ENCODE measurements around the gene PALD1. TPM values are rescaled to one million over a fixed set of nuclear protein-coding genes. Genes with fewer than 3 reads are reported as not detected.

PALD1 gene
- total RNA-seq, 1 donor from 2014 or later: 5.1 TPM

GRCh38 chr10:70589762-70590654 lies 111.4 kb downstream of the PALD1 start:
- intact Hi-C loops (cut with DNase I): no loop called here
- ATAC-seq (peak; percentile 86), DNase-seq (ENCODE audit: missing footprints) (peak; percentile 15)

DNA sequence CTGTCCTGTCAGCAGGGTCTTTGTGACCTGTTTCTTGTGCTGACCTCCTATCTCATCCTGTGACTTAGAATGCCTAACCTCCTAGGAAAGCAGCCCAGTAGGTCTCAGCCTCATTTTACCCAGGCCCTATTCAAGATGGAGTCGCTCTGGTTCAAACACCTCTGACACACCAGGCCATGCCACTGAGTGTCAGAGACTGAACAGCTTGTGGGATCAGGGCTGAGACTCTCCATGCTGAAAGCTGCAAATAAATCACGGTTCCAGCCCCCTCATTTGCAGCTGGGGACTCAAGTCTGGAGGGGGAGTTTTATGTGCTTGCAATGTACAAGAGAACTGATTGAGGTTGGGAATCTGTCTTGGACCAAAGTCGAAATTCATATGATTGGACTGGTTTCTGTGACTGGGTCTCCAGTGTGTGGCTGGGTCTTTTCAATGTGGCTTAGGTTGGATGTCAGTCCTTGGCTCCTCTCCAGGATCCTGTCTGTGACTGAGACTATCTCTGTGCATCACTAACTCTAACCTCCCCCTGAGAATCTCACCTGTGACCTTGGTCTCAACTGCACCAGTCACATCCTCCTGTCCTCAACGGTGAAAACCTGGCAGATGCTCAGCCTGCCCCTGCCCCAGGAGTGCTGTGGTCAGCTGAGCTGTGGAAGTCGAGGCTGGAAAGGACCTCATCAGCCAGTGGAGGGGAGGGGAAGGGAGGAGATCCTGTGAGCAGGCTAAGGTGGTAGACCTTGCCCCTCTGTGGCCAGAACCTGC lies 112.3 kb downstream of the PALD1 start:
- intact Hi-C loops (cut with DNase I): no loop called here
- DNase-seq (ENCODE audit: missing footprints): peak; percentile 13
- ATAC-seq: no peak

GRCh38 chr10:70592186-70592735 lies 113.7 kb downstream of the PALD1 start:
- intact Hi-C loops (cut with DNase I): no loop called here
- DNase-seq (ENCODE audit: missing footprints) (no peak), ATAC-seq (no peak)

GRCh38 chr10:70592746-70593512 lies 114.4 kb downstream of the PALD1 start:
- ATAC-seq (no peak), DNase-seq (ENCODE audit: missing footprints) (no peak)
- intact Hi-C loops (cut with DNase I): no loop called here

- ATAC-seq (no peak), DNase-seq (ENCODE audit: missing footprints) (no peak)
- intact Hi-C loops (cut with DNase I): no loop called here
These were observed 114.9 kb downstream of the PALD1 start for GRCh38 chr10:70593513-70593890.

GRCh38 chr10:70594161-70594560 lies 115.6 kb downstream of the PALD1 start:
- intact Hi-C loops (cut with DNase I): no loop called here
- ATAC-seq (no peak), DNase-seq (ENCODE audit: missing footprints) (no peak)

- no peak for ATAC-seq
- intact Hi-C loops (cut with DNase I): no loop called here
- DNase-seq (ENCODE audit: missing footprints): no peak
These were observed 117.0 kb downstream of the PALD1 start for GRCh38 chr10:70595566-70596016.

DNA sequence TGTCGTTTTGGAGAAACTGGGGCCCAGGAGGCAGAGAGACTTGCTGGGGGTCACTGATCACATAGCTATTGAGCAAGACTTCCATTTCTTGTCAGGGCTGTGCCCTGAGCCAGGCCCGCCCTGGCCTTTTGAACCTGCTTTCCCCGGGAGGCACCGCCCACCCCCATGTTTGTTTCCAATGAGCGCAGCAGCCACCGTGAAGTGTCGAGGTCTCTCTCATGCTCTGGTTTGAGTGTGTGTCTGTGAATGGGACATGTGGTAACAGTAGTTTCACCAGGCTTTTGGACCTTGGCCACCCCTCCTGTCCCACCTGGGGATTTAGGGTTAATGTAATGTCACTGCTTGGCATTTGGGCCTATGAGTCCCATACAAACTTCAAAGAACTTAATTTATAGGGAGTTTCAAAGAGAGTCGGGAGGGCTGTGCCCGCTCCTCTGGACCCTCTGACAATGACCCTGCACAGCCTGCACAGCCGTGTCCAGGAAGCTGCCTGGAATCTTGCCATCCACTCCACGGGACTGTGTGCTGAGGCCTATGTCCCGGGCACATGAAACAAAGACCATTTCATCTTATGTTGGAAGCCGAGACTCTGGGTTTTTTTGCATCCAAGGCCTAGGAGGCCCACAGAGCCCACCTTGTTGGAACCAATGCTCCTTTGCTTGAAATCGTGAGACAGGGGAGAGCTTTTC lies 117.7 kb downstream of the PALD1 start:
- DNase-seq (ENCODE audit: missing footprints) (no peak), ATAC-seq (peak; percentile 26)
- intact Hi-C loops (cut with DNase I): no loop called here

DNA sequence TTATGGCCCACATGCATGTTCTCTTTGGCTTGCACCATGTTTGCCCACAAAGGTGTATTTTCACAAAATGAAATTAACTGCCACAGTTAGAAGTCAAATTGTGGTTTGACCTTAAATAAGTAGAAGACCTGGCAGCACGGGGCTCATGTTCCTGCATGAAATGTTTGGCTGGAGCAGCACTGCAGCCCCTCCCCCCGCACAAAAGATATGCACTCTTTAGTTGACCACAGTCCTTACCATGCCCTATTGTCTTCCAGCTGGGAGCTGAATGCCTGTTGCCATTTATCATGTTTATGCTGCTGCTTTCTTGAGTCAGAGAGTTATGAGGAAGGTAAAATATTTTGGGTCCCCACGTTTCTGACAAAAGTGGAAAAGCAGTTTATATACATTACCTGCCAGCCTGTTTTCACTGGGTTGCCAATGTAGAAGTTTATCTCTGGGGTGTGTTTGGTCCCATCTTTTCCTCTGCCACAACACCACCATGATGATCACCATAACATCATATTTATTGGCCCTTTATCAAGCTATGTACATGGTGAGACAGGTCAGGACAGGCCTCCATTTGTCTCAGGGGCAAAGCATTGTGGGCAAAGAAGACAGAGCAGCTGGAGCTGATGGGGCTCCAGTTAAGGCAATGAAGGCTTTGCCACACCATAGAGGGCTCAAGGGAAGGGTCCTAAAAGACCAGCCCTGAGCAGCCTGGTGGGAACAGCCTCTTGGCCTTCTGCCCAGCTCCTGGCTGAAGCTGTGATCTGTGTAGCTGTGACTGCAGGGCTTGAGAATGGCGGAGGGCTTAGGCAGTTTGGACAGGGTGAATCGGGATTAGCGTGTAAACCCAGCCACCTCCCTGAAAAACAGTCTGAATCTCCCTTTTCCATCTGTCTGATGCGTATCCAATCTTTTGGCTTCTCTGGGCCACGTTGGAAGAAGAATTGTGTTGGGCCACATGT lies 118.6 kb downstream of the PALD1 start:
- ATAC-seq (no peak), DNase-seq (ENCODE audit: missing footprints) (no peak)
- intact Hi-C loops (cut with DNase I): no loop called here

DNA sequence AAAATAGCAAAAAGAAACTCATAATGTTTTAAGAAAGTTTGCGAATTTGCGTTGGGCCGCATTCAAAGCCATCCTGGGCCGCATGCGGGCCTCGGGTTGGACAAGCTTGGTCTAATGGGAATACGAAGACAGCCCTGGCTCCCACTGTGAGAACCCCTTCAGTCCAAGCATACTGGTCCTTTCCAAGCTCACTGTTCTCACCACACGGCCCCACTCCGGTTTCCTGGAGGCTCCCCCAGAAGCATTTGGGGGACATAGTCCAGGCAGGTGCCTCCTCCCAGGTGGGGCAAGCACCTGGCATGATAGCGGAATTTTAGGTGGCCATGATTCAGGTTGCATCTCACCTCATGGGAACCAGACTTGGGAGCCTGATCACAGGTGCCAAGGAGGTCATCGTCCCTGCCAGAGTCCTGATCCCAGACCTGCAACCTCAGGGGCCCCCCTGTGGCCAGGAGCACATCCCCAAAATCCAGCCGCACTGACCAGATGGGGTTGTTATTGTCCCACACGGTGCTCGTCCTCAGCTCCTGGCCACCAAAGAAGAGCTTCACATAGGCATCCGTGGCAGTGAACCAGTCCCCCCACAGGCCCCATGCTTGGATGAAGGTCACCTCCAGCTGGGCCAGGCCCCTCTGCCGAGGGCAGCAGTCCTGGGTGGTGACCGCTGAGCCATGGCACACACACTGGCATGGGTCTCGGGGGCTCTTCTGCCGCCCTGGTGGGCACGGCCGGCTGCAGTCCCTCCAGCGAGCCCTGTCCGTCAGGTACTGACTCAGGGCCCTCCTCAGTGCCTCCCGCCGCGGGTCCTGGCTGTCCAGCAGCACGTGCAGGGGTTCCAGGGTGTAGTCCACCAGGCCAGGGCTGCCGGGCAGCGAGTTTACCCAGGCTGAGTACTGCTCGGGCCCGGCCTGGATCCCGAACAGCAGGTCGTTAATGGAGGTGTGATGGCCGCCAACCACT lies 119.6 kb downstream of the PALD1 start:
- no peak for ATAC-seq
- intact Hi-C loops (cut with DNase I): no loop called here
- DNase-seq (ENCODE audit: missing footprints): no peak

DNA sequence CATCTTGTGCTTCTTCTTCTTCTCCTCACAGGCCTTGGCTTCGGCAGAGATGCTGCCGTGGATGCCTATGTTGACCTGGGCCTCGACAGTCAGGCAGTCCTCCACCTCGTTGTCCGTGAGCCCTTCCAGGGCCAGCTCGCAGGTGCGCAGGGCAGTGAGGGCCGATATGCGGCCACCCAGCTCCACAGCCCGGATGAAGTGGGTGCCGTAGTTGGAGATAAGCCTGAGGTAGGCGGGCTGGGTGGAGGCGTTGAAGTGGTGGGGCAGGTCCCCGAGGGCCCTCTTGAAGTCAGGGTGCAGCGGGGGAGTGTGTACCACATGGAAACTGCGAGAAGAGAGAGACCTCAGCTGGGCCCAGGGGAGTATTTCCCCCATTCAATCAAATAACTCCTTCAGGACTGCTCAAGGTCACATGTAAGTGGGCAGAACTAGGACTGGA lies 120.3 kb downstream of the PALD1 start:
- DNase-seq (ENCODE audit: missing footprints): no peak
- ATAC-seq: no peak
- intact Hi-C loops (cut with DNase I): no loop called here

DNA sequence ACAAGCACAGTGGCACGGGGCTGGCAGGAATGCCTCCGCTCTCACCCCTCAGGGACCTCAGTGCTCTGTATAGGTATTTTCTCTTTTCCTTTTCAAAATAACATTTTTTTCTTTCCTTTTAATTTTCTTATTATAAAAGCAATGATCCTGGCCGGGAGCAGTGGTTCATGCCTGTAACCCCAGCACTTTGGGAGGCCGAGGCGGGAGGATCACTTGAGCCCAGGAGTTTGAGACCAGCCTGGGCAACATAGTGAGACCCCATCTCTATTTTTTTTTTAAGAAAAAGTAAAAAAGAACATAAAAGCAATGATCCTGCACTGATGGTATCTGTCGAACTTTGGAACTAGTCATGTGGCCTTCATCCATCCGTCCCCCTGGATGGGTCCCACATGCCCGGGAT lies 120.8 kb downstream of the PALD1 start:
- DNase-seq (ENCODE audit: missing footprints): no peak
- intact Hi-C loops (cut with DNase I): no loop called here
- no peak for ATAC-seq

DNA sequence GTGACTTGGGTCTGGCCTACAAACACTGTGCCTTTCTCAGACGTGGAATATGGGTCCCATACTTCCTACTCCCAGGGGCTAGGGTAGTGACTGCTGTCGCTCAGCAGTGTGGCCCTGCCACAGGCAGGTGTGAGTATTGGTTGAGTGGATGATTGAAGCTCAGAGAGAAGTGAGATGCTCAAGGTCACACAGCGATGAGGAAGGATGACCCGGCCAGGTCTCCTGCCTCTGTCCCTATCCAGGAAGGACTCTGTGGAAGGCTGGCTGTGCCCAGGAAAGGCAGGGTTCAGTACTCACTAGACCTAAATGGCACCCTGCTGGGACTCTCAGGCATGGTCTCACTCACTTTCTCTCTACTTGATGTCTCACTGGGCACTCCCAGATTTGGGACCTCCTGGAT lies 121.2 kb downstream of the PALD1 start:
- intact Hi-C loops (cut with DNase I): no loop called here
- DNase-seq (ENCODE audit: missing footprints): no peak
- no peak for ATAC-seq

- no peak for ATAC-seq
- intact Hi-C loops (cut with DNase I): no loop called here
- DNase-seq (ENCODE audit: missing footprints): no peak
These were observed 122.2 kb downstream of the PALD1 start for GRCh38 chr10:70600512-70601395.

- no peak for DNase-seq (ENCODE audit: missing footprints)
- intact Hi-C loops (cut with DNase I): no loop called here
- ATAC-seq: no peak
These were observed 123.2 kb downstream of the PALD1 start for GRCh38 chr10:70601746-70602145.
